Measurements from ENCODE around the gene TMEM100.
A peak's percentile ranks its signal among the peaks of the same experiment; 100 is the strongest.

The TMEM100 gene

GRCh38 chr17:55717898-55718735, 4.5 kb downstream of the TMEM100 start:
- DNase-seq = peak; percentile 45

GRCh38 chr17:55717432-55717831, 5.2 kb downstream of the TMEM100 start:
- no peak for DNase-seq

GRCh38 chr17:55710829-55711496, 11.7 kb downstream of the TMEM100 start:
- DNase-seq = no peak

- DNase-seq = peak; percentile 26
Measured at GRCh38 chr17:55710410-55710809, 12.3 kb downstream of the TMEM100 start.

- DNase-seq = no peak
Measured at GRCh38 chr17:55709984-55710383, 12.7 kb downstream of the TMEM100 start.

GRCh38 chr17:55709440-55709839, 13.2 kb downstream of the TMEM100 start:
- DNase-seq = no peak

GRCh38 chr17:55708175-55708974, 14.3 kb downstream of the TMEM100 start:
- no peak for DNase-seq

- no peak for DNase-seq
Measured at GRCh38 chr17:55706808-55707773, 15.6 kb downstream of the TMEM100 start.

- no peak for DNase-seq
Measured at GRCh38 chr17:55705847-55706246, 16.8 kb downstream of the TMEM100 start.

GRCh38 chr17:55704401-55704800, 18.3 kb downstream of the TMEM100 start:
- no peak for DNase-seq

- no peak for DNase-seq
Measured at GRCh38 chr17:55702150-55702549, 20.5 kb downstream of the TMEM100 start.

- DNase-seq = no peak
Measured at GRCh38 chr17:55699181-55699860, 23.3 kb downstream of the TMEM100 start.

- no peak for DNase-seq
Measured at GRCh38 chr17:55694286-55694910, 28.3 kb downstream of the TMEM100 start.

GRCh38 chr17:55693254-55694216, 29.1 kb downstream of the TMEM100 start:
- peak; percentile 11 for DNase-seq

- DNase-seq = no peak
Measured at GRCh38 chr17:55692276-55692675, 30.4 kb downstream of the TMEM100 start.

- DNase-seq = no peak
Measured at GRCh38 chr17:55691666-55692065, 31.0 kb downstream of the TMEM100 start.

GRCh38 chr17:55690105-55690508, 32.6 kb downstream of the TMEM100 start:
- no peak for DNase-seq

- DNase-seq = no peak
Measured at GRCh38 chr17:55689672-55690071, 33.0 kb downstream of the TMEM100 start.

GRCh38 chr17:55688057-55688456, 34.6 kb downstream of the TMEM100 start:
- DNase-seq = no peak

- DNase-seq = no peak
Measured at GRCh38 chr17:55687037-55687436, 35.6 kb downstream of the TMEM100 start.

Data from HCEC 1CT (cell line).